DMS79 (cell line): Measurements from ENCODE around the gene DLG2.
"Not testable (repeated sequence)": the region's sequence is repeated elsewhere in the genome, so short reads cannot be mapped to it uniquely, and the experiment has no call there.

ENCODE experiments used
- DNase-seq: peaks from one replicate; lab custom pipeline; 2025; lab: John Stamatoyannopoulos, UW

DLG2 gene

DNA sequence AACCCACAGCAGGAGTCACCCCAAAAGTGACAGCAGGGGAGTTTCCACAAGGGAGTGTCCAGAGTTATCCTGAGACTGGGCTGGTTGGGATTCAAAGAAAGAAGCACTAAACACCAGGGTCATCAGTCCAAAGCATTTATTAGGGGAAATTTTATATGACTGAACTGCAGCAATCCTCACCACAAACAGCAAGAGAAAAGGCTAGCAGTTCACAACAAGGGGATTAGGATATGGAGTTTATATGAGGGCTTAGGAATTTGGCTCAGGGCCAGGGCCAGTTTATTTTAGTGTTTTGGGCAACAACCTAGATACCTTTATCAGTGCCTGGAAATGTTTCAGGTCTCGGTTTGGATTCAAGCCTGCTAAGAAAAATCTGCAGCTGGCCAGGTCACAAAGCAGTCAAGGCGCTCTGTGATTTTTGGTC, 16.1 kb upstream of the DLG2 start:
- DNase-seq: no peak

DNA sequence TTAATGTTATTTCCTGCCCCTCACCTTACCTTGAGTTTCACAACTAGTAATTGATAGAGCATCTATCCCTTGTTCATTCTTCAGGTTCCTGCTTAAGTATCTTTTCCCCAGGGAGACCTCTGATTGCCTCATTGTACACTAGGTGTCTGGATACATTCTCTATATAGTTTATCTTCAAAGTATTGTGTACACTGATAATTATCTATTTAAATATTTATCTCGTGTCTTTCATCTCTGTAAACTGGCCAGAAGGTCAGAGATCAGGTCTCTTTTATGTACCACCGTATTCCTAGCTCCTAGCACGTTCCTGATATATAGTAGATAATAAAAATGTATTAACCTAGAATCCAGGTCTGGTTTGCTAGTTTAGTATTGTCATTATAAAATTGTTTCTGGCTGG, 7.6 kb upstream of the DLG2 start:
- no peak for DNase-seq

DNA sequence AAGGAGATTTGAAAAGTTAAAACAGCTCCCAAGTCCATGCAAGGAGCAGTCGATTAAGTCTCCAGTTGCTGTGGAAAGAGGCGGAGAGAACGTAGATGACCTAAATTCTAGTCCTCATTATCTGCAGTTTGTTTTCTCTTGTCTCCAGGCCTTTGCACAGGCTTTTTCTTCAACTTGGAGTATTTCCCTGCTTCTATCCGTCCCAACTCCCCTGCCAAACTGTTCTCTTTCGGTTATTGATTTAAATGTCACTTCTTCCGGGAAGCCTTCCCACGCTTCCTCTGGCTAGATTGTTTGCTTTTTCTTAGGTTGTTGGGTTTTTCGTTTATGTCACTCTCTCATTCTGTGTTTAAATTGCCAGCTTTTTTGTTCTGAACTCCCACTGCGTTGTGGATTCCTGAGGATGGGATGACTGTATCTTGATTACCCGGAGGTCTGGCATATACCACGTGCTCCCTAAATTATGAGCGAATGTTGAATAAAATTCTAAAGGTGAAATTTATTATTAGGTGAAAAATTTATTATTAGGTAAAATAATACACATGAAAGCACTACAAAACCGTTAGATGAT, 1.7 kb upstream of the DLG2 start:
- DNase-seq: no peak

DNA sequence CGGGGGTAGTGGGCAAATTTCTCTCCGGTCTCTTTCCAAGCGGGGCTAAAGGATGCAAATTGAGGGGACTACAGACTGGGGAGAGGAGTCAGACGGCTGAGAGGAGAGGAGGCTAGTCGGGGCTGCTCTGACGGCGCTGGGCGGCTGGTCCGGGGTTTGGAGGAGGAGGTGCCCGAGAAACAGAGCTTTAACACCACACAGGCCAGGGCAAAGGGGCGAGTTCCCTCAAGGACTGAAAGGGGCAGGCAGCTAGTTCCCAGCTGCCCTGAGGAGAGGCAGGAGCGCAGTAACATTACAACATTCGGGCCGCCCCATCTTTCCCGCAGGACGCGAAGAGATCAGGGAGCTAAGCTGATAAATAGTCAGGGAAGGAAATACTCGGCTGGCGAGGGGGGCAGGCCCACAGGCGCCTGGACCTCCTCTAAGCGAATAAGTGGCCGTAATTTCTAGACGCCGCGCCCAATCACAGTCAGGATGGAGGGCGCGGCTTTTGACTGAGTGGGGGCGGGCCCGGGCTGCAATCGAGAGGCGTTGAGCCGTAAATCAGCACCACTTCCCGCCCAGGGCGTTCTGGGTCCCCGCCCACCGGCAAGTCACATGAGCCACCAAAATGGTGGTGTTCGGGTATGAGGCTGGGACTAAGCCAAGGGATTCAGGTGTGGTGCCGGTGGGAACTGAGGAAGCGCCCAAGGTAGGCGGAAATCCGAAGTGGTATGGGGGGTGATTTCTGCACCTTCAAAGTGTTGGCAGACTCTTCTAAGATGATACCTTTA, 1.0 kb upstream of the DLG2 start, which contains the start of gene TMEM126B:
TMEM126B (plus strand) TSS at position 596 of the 773 bp plus-strand sequence; CDS start at position 611, 15 bp downstream.
- DNase-seq: peak; percentile 98

DNA sequence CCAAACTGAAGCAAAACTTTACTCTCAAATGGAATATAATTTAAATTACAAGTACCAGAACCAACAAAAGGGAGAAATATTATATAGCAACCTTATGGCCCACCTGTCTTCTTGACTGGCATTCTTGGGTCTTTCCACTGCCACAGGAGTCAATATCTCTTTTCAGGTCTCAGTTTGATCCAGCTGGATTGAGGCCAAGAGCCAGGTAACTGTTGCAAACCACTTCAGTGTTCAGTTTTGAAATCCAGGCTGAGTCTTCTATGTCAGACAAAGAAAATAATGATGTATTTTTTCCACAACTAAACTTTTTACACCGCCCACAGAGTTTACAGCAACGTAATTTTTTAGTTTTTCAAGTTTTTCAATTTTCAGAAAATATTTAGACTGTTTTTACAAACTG, 648 bp downstream of the DLG2 start:
- no peak for DNase-seq

DNA sequence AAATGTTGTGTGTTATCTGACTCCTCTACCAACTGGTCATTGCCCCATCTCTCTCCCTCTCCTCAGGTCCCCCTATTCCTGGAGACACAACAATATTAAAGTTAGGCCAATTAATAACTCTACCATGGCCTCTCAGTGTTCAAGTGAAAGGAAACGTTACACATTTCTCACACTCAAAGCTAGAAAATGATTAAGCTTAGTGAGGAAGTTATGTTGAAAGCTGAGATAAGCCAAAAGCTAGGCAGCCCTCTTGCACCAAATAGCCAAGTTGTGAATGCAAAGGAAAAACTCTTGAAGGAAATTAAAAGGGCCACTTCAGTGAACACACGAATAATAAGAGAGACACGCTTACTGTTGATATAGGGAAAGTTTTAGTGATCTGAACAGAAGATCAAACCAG, 6.9 kb downstream of the DLG2 start:
- no peak for DNase-seq

DNA sequence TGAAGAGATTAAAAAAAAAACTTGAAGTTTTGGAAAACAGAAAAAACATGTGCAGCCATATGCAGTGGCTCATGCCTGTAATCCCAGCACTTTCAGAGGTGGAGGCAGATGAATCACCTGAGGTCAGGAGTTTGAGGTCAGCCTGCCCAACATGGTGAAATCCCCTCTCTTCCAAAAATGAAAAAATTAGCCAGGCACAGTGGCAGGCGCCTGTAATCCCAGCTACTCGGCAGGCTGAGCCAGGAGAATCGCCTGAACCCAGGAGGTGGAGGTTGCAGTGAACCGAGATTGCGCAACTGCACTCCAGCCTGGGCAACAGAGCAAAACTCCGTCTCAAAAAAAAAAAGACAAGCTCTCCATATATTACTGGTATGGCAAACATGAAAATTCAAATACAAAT, 7.6 kb downstream of the DLG2 start:
- DNase-seq: no peak

DNA sequence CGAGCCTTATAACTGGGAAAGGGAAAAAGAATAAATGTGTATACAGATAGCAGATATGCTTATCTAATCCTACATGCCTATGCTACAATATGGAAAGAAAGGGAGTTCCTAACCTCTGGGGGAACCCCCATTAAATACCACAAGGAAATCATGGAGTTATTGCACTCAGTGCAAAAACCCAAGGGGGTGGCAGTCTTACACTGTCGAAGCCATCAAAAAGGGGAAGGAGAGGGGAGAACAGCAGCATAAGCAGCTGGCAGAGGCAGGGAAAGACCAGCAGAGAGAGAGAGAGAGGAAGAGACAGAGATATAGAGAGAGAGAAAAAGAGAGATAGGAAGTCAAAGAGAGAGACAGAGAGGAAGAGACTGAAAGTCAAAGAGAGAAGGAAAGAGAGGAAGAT, 15.5 kb downstream of the DLG2 start:
- not testable (repeated sequence) for DNase-seq

DNA sequence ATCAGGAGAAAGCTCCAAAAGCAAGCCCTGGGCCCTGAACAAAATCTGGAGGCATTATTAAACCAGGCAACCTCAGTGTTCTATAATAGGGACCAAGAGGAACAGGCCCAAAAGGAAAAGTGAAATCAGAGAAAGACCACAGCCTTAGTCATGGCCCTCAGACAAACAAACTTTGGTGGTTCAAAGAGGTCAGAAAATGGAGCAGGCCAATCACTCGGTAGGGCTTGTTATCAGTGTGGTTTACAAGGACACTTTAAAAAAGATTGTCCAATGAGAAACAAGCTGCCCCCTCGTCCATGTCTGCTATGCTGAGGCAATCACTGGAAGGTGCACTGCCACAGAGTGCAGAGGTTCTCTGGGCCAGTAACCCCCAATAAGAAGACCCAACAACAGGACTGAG, 17.9 kb downstream of the DLG2 start:
- DNase-seq: not testable (repeated sequence)

DNA sequence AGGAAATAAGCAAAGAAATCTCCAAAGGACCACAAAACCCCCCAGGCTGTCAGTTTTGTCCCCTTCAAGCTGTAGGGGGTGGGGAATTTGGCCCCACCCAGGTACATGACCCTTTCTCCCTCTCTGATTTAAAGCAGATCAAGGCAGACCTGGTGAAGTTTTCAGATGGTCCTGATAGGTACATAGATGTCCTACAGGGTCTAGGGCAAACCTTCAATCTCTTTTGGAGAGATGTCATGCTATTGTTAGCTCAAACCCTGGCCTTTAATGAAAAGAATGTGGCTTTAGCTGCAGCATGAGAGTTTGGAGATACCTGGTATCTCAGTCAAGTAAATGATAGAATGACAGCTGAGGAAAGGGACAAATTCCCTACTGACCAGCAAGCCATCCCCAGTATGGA, 18.5 kb downstream of the DLG2 start:
- DNase-seq: not testable (repeated sequence)

DNA sequence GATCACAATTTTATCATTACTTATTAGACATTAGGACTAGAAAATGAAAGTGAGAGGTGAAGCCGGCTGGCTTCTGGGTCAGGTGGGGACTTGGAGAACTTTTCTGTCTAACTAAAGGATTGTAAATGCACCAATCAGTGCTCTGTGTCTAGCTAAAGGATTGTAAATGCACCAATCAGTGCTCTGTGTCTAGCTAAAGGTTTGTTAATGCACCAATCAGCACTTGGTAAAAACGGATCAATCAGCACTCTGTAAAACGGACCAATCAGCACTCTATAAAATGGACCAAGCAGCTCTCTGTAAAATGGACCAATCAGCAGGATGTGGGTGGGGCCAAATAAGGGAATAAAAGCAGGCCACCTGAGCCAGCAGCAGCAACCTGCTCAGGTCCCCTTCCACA, 20.9 kb downstream of the DLG2 start:
- DNase-seq: not testable (repeated sequence)

DNA sequence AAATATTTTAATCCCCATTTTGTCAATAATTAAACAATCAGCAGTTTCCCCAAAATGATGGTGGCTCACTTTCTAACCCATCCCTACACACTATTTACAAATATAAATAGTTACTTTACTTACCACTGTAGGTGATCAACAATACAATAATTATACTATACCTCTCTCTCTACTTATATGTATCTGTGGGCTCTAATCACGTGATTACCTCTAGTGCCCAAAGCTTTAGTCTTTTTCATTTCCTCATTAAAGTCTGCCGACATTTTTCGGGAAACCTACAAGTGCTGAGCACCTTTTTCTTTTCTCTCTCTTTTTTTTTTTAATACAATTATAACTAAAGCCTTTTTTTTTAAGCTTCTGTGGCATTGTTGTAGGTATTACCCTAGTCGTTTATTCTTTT, 23.9 kb downstream of the DLG2 start:
- DNase-seq: no peak

DNA sequence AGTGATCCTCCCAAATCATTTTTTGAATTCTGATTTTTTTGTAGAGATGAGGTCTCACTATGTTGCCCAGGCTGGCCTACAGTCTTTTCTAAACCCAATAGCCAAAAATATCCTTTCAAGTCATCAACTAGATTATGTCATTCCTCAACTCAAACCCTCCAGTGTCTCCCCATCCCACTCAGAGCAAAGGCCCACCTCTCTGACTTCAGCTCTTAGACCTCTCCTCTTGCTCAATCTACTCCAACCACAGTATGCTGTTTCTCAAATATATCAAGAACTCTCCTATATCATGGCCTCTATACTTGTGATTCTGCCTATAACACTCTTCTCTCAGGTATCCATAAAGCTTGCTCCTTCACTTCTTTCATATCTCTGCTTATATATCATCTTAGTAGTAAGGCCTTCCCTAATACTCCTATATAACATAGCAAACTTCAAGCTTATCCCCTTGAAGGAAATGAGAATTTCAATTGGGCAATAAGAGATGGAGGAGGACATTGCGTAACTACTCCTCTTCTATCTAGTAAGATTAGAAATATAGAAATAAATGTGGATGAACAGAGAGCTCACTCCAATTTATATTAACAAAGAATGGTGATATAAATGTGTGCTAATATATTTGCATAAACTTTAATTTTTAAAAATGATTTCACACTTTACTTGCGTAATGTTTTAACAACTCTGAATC, 24.5 kb downstream of the DLG2 start:
- no peak for DNase-seq

DNA sequence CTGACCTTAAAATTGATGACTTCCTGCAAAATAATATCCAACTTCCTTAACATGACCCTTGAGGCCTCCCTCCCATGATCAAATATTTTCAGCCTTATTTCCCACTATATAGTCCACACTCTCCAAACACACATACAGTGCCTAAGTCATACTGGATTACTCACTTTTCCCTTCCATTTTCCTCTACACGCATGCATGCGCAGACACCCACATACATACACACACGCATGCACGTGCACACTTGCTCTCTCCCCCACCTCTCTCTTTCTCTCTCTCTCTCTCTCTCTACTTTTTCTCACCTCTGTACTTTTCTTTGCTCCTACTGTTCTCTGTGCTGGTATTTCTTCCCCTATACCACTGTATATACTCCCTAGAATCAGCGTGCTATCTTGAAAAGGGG, 28.1 kb downstream of the DLG2 start:
- DNase-seq: no peak

DNA sequence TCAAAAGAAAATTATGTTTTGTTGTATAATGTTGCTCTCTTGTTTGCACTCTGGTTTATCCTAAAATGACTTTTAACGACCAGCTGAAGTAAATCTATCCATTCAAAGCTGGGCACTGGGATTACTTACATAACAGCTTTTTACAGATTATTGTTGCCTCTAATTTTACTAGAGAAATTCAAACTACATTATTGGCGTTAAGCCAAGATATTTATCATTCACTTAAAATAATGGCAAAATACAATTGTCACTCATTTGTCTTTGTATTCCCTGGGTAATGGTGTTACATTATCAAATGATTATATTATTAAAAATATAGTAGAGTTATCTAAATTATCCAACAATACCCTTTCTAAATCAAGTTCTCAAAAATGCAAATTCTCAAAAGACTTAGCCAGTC, 30.3 kb downstream of the DLG2 start:
- no peak for DNase-seq

DNA sequence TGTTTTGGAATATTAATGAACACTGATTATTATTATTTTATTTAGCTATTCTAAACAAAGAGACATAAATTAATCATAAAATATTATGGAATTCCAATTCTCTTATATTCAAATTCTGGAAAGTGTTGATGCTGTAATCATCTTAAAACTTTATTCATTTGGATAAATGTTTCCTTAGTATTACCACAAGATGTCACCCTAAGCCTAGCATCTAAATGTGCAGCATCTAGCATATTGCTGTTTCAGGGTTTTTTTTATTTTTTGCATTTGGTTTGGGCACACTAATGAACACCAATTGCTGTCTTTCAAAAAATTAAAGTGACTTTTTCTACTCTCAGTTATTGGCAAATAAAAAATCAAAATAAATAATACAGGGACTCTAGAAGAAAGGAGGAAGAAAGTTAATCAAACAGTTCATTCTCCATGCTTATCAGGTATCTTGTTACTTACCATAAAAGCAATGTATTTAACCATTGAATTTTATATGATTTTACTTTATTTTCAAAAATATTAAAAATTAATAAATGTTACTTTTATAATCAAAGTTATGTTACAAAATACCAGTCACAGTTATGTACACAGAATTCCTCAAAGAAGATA, 31.8 kb downstream of the DLG2 start:
- peak; percentile 9 for DNase-seq

DNA sequence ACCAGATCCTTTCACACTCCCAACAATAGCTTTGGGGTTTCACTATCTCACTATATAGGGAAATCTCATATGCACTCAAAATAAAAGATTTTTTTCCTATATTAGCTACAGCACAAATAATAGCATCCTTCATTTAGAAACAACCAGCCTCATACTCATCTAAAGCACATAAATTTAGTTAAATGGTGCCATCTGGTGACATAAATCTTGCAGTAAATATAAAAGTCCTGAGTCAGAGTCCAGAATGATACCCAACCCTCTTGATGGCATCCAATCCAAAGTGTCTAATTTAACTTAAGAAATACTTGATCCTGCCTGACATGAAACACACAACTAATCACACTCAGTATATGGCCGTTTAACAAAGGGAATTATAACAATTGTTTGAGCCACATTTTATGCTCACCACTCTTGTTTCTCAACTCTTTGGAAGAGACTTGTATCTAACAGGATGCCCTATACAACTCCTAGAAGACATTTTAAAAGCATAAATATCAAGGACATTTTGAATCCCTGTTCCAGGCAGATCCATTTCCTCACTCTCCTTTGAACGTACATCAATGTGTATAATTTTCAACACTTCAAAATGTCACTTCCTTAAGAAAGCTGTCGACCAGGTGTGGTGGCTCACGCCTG, 36.2 kb downstream of the DLG2 start:
- no peak for DNase-seq

DNA sequence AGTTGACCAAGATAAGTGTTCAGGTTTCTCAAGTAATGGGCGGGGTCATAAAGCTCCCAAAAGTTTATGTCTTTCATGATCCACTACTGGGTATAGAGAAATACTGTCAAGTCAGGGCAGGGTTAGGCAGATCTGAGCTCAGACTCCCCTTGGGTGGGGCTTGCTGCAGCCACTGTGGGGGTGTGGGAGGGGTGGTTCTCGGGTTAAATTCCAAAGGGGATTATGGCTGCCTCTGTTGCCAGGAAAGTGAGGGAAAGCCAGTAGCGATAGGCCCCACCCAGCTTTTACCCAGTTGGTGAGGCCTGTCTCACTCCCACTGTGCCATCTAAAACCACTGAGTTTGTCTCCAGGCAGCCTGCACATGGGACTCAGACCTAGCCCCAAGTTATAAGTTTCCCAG, 37.8 kb downstream of the DLG2 start:
- DNase-seq: no peak

DNA sequence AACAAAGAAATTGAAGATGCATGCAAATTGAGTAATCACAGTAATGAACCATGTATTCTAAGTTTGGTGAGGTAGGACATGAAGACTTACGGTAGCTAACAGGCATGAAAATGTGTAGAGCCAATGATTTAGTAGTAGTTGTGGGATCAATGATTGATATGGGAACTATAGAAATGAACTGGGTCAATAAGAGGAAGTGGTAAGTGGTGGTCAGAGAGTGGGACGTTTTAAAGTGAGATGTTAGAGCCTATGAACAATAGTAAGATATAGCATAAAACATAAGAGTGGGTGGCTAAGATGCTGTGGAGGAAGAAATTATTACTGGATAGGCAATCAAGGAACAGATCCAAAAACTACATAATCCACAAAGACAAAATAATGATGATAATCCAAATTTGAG, 45.0 kb downstream of the DLG2 start:
- no peak for DNase-seq

DNA sequence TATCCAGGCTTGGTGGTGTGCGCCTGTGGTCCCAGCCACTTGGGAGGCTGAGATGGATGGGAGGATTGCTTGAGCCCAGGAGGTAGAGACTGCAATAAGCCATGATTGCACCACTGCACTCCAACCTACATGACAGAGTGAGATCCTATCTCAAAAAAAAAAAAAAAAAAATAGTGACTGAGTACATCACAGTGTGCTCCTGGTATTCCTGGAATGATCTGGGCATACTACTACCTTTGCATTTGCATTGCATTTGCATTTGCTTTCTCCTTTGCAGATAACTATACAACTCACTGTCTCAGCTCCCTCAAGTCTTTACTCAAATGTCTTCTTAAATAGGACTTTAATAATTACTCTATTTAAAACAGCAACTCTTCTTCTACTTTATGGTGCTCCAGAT, 51.8 kb downstream of the DLG2 start:
- DNase-seq: no peak

DNA sequence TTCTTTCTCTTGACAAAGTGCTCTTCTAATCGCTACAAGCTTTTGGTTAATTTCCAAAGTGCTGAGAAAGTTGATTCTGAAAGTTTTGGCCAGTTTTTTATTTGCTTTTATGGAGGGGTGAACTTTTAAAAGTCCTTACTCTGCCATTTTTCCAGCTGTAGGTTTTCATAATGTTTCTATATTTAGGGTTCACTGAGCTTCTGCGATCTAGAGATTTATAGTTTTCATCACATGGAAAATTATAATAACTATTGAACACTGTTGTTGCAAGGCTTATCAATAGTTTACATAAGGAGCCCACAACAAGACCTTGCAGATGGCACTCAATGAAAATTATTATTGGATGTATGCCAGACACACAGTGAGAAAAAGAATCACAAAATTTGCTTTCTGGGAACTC, 55.1 kb downstream of the DLG2 start:
- no peak for DNase-seq

DNA sequence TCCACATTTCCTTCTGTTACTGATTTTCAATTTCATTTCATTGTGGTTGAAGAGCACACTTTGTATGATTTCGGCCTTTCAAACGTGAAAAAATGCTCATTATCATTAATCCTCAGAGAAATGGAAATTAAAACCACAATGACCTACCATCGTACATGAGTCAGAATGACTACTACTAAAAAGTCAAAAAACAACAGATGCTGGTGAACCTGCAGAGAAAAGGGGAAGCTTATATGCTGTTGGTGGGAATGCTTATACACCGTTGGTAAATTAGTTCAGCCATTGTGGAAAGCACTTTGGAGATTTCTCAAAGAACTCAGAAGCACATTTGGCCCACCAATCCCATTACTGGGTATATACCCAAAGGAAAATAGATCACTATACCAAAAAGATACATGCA, 57.6 kb downstream of the DLG2 start:
- DNase-seq: no peak
